ENCODE results near the gene ENTPD7. TPM values are rescaled to one million over a fixed set of nuclear protein-coding genes. Genes with fewer than 3 reads are reported as not detected.
"Not testable (repeated sequence)": the region's sequence is repeated elsewhere in the genome, so short reads cannot be mapped to it uniquely, and the experiment has no call there.

The ENTPD7 gene
- total and polyA plus RNA-seq, 8 donors, result 15.1 to 18.0 (median 16.1) TPM

DNA sequence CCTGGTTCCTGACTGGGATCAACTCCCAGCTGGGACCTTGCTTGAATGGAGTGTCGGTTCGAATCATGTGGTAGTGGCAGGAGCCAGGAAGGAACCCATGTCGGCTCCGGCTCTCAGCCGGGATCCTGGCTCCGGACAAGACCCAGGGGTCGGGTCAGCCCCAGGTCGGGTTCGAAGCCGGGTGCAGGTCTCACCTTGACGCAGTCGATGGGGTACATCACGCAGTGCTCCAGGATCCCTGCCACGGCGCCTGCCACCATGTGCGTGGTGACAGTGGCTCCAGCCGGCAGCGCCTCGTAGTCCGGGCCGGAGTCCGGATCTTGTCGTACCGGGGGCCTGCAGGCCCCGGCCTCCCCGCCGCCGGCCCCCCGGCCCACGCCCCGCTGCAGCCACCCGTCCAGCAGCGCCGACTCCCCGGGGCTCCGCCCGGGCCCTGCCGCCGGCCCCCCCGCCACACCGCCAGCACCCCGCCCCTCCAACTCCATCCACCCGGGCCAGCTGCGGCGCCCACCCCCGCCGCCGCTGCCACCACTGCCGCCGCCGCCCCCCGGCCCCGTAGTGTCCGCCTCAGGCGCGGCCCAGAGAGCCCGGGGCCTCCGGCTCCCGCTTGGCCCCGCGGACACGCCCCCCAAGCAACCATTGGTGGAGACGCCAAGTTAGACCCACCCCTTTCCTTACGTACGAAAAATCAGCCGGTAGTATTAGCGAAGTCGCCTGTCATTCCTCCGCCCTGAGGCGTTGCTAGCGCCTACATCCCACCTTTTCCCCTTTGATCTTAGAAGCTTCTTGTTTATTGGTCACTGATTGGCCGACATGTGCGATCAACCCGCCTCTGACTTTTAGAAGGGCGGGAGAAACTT, 39.2 kb upstream of the ENTPD7 start, which contains the start of gene SLC25A28:
Gene SLC25A28 (minus strand): TSS at position 589 of the 860 bp plus-strand sequence. CDS start 104 bp downstream, at position 485.
- Histone ChIP-seq H3K9me3 (no peaks in the 10 kb centered on the region), H3K4me3 (peak within 1 kb of the TSS; percentile 82 to 91), H3K4me1 (peaks cover 31 to 50% of the 10 kb centered on the region in 2 donors), H3K36me3 (peaks cover 0 to under 1% of the 10 kb centered on the region in 2 donors), H3K27ac (peak within 1 kb of the TSS; percentile 98), H3K27me3 (no peaks in the 10 kb centered on the region)
- TF ChIP-seq, protein P1, sequence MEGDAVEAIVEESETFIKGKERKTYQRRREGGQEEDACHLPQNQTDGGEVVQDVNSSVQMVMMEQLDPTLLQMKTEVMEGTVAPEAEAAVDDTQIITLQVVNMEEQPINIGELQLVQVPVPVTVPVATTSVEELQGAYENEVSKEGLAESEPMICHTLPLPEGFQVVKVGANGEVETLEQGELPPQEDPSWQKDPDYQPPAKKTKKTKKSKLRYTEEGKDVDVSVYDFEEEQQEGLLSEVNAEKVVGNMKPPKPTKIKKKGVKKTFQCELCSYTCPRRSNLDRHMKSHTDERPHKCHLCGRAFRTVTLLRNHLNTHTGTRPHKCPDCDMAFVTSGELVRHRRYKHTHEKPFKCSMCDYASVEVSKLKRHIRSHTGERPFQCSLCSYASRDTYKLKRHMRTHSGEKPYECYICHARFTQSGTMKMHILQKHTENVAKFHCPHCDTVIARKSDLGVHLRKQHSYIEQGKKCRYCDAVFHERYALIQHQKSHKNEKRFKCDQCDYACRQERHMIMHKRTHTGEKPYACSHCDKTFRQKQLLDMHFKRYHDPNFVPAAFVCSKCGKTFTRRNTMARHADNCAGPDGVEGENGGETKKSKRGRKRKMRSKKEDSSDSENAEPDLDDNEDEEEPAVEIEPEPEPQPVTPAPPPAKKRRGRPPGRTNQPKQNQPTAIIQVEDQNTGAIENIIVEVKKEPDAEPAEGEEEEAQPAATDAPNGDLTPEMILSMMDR (IDR thresholded peaks at IDR 0.05), result no peak
- ATAC-seq (peak; percentile 87), DNase-seq (peak; percentile 95 to 99 (median 98))
- intact Hi-C loops (cut with DNase I), result loop anchor here in 1 of 2 donors (10.0 kb wide), 1 partner anchor 185 kb away; the partner anchor contains the start of gene GOT1

- intact Hi-C loops (cut with DNase I), result no loop called here
- Histone ChIP-seq H3K9me3 (no peaks in the 10 kb centered on the region), H3K27me3 (no peaks in the 10 kb centered on the region)
Measured at GRCh38 chr10:99620711-99621453, 38.4 kb upstream of the ENTPD7 start.

GRCh38 chr10:99621454-99622251, 37.7 kb upstream of the ENTPD7 start:
- Histone ChIP-seq H3K4me1 (peaks cover 31 to 37% of the 10 kb centered on the region in 2 donors), H3K27ac (peak overlapping the region; percentile 98), H3K4me3 (peak overlapping the region; percentile 82 to 91), H3K27me3 (no peaks in the 10 kb centered on the region), H3K36me3 (no peaks in the 10 kb centered on the region), H3K9me3 (no peaks in the 10 kb centered on the region)
- peak; percentile 14 for ATAC-seq
- DNase-seq, result peak in 1 of 4 donors; percentile 67
- intact Hi-C loops (cut with DNase I), result no loop called here
- TF ChIP-seq, protein P1 (IDR thresholded peaks at IDR 0.05), result no peak

More at GRCh38 chr10:99620711-99621453, 38.4 kb upstream of the ENTPD7 start:
- ATAC-seq (peak; percentile 91), DNase-seq (peak; percentile 94 to 98 (median 94))
- H3K4me3 ChIP-seq, result peak overlapping the region; percentile 82 to 91
- peaks cover 31 to 42% of the 10 kb centered on the region in 2 donors for H3K4me1 ChIP-seq
- TF ChIP-seq, protein P1 (IDR thresholded peaks at IDR 0.05), result peak in 1 of 2 donors; percentile 6
- H3K27ac ChIP-seq, result peak overlapping the region; percentile 98
- H3K36me3 ChIP-seq, result no peaks in the 10 kb centered on the region

DNA sequence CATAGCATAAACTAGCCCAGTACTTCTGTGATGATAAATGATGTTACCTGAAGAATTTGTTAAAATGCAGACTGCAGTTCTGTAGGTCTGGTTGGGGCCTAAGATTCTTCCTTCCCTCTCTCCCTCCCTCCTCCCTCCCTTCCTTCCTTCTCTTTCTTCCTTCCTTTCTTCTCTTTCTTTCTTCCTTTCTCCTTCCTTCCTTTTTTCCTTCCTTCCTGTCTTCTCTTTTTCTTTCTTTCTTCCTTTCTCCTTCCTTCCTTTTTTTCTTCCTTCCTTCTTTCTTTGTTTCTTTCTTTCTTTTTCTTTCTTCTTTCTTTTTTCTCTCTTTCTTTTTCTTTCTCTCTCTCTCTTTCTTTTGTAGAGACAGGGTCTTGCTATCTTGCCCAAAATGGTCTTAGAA, 35.4 kb upstream of the ENTPD7 start:
- Histone ChIP-seq H3K4me3 (no peak overlapping the region), H3K27ac (no peak overlapping the region), H3K9me3 (no peaks in the 10 kb centered on the region), H3K36me3 (no peaks in the 10 kb centered on the region), H3K27me3 (no peaks in the 10 kb centered on the region), H3K4me1 (peaks cover 13 to 14% of the 10 kb centered on the region in 2 donors)
- intact Hi-C loops (cut with DNase I), result no loop called here
- ATAC-seq (no peak), DNase-seq (no peak)
- TF ChIP-seq, protein P1 (IDR thresholded peaks at IDR 0.05), result no peak

DNA sequence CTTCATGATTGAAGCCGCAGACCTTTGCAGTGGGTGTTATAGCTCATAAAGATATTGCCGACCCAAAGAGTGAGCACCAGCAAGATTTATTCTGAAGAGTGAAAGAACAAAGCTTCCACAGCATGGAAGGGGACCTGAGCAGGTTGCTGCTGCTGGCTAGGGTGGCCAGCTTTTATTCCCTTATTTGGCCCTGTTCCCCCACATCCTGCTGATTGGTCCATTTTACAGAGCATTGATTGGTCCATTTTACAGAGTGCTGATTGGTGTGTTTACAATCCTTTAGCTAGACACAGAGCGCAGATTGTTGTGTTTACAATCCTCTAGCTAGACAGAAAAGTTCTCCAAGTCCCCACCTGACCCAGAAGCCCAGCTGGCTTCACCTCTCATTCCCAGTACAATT, 34.2 kb upstream of the ENTPD7 start:
- ATAC-seq; H3K27ac ChIP-seq; H3K27me3 ChIP-seq; H3K36me3 ChIP-seq; H3K9me3 ChIP-seq; H3K4me3 ChIP-seq; DNase-seq; intact Hi-C loops (cut with DNase I): not testable (repeated sequence)
- peaks cover 8 to 11% of the 10 kb centered on the region in 2 donors for H3K4me1 ChIP-seq
